ENCODE results near the gene GABBR2.
A peak's percentile ranks its signal among the peaks of the same experiment; 100 is the strongest.

GABBR2 gene

DNA sequence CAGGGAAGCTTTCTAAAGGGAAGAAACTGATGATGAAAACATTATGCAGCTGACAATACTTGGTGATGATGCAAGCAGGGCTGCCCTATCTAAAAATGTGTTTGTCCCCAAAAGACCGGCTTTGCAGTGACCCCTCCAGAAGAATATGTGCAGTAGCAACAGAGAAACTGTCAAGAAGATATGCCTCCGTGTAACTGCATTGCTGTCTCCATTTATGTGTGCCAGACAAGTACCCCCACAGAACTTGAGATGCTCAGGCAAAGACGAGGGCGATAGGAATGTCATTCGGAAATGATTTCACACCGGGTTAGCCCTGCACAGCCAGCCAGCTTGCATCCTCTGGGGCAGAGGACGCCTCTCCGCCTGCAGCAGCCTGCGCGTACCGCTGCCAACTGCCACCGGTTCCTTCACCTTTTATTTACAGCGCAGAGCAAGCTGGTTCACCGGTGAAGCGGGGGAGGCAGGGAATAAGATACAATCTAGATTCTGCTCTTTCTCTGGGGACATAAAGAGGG is 2.0 kb downstream of the GABBR2 start:
- DNase-seq = no peak
- no peak overlapping the region for H2BK5ac ChIP-seq (ENCODE audit: low read depth, low read length, poor library complexity)

DNA sequence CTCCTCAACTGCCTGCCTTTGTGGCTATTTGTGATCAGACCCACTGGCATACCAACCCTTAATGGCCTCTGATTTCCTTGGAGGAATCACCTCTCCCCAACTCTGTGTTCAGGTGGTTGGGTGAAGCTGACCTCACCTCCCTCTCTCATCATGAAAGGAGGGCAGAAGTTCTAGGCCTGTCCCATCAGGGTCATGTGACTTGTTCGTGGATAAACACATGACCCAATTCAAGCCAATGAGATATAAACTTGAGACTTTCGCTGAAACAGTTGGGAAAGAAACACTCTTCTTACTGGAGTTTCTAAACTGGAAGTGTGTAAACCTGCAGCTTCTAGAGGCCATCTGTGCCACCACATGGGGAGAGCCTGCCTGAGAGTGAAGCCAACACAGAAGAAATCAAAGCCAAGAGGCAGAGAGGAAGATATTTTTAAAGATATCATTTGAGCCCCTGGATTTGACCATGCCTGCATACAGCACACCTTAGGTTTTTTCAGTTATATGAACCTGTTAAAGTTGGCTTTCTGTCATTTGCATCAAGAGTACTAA is 5.8 kb downstream of the GABBR2 start:
- no peak overlapping the region for H2BK5ac ChIP-seq (ENCODE audit: low read depth, low read length, poor library complexity)
- H3K23ac ChIP-seq (ENCODE audit: low read length) = no peak overlapping the region
- H3K27ac ChIP-seq (ENCODE audit: low read depth, low read length) = no peak overlapping the region
- H3K9ac ChIP-seq (ENCODE audit: low read length) = no peak overlapping the region
- H3K79me2 ChIP-seq (ENCODE audit: control insufficient read depth, insufficient read depth, low read length, poor library complexity) = no peaks in the 10 kb centered on the region
- no peak overlapping the region for H3K4me2 ChIP-seq (ENCODE audit: low read length)
- no peak overlapping the region for H4K91ac ChIP-seq (ENCODE audit: low read depth, low read length)
- DNase-seq = no peak
- no peaks in the 10 kb centered on the region for H3K36me3 ChIP-seq (ENCODE audit: control insufficient read depth in 1 of 2, insufficient read depth in 2 of 2, low read length in 2 of 2)
- H4K12ac ChIP-seq (ENCODE audit: low read depth, low read length) = no peak overlapping the region
- H3K9me3 ChIP-seq (ENCODE audit: insufficient read depth, low read depth, low read length) = peaks cover 6% of the 10 kb centered on the region
- no peak overlapping the region for H3K14ac ChIP-seq (ENCODE audit: low read length)
- no CpG with 5 or more reads among the region's 2 CpGs for WGBS (ENCODE audit: extremely low coverage, insufficient coverage, insufficient read length)
- H3K79me1 ChIP-seq (ENCODE audit: low read length) = no peaks in the 10 kb centered on the region
- no peak overlapping the region for H2AFZ ChIP-seq (ENCODE audit: insufficient read depth, low read length, poor library complexity)
- no peak overlapping the region for H2BK120ac ChIP-seq (ENCODE audit: insufficient read depth, low read length, poor library complexity)
- H2AK5ac ChIP-seq (ENCODE audit: low read length) = no peak overlapping the region
- H4K8ac ChIP-seq (ENCODE audit: low read depth, low read length) = no peak overlapping the region
- no peak overlapping the region for H3K4me3 ChIP-seq (ENCODE audit: low read depth, low read length)
- no peak overlapping the region for H3K4ac ChIP-seq (ENCODE audit: low read depth, low read length)
- peaks cover 6 to 7% of the 10 kb centered on the region in 2 experiments for H3K4me1 ChIP-seq (ENCODE audit: control insufficient read depth in 1 of 2, insufficient read depth in 2 of 2, low read length in 2 of 2)
- no peak overlapping the region for H2BK12ac ChIP-seq (ENCODE audit: low read length)
- H3K27me3 ChIP-seq (ENCODE audit: insufficient read depth, low read length) = peaks cover 11% of the 10 kb centered on the region
- H3K18ac ChIP-seq (ENCODE audit: low read length) = no peak overlapping the region

More for the DNA sequence above, 2.0 kb downstream of the GABBR2 start:
- WGBS (ENCODE audit: extremely low coverage, insufficient coverage, insufficient read length) = no CpG with 5 or more reads among the region's 15 CpGs
- Histone ChIP-seq H3K4me1 (ENCODE audit: control insufficient read depth in 1 of 2, insufficient read depth in 2 of 2, low read length in 2 of 2) (peaks cover 11 to 13% of the 10 kb centered on the region in 2 experiments), H4K91ac (ENCODE audit: low read depth, low read length) (no peak overlapping the region), H3K18ac (ENCODE audit: low read length) (no peak overlapping the region), H2BK12ac (ENCODE audit: low read length) (no peak overlapping the region), H2AK5ac (ENCODE audit: low read length) (no peak overlapping the region), H4K8ac (ENCODE audit: low read depth, low read length) (no peak overlapping the region), H3K14ac (ENCODE audit: low read length) (no peak overlapping the region), H3K36me3 (ENCODE audit: control insufficient read depth in 1 of 2, insufficient read depth in 2 of 2, low read length in 2 of 2) (no peaks in the 10 kb centered on the region), H3K4ac (ENCODE audit: low read depth, low read length) (no peak overlapping the region), H3K9me3 (ENCODE audit: insufficient read depth, low read depth, low read length) (peaks cover 11% of the 10 kb centered on the region), H3K23ac (ENCODE audit: low read length) (no peak overlapping the region), H2BK120ac (ENCODE audit: insufficient read depth, low read length, poor library complexity) (no peak overlapping the region), H3K9ac (ENCODE audit: low read length) (no peak overlapping the region), H3K27ac (ENCODE audit: low read depth, low read length) (no peak overlapping the region), H2AFZ (ENCODE audit: insufficient read depth, low read length, poor library complexity) (no peak overlapping the region), H3K27me3 (ENCODE audit: insufficient read depth, low read length) (peaks cover 35% of the 10 kb centered on the region), H3K79me2 (ENCODE audit: control insufficient read depth, insufficient read depth, low read length, poor library complexity) (no peaks in the 10 kb centered on the region), H3K4me3 (ENCODE audit: low read depth, low read length) (no peak overlapping the region), H3K4me2 (ENCODE audit: low read length) (peak overlapping the region; percentile 45), H3K79me1 (ENCODE audit: low read length) (no peaks in the 10 kb centered on the region), H4K12ac (ENCODE audit: low read depth, low read length) (no peak overlapping the region)

DNA sequence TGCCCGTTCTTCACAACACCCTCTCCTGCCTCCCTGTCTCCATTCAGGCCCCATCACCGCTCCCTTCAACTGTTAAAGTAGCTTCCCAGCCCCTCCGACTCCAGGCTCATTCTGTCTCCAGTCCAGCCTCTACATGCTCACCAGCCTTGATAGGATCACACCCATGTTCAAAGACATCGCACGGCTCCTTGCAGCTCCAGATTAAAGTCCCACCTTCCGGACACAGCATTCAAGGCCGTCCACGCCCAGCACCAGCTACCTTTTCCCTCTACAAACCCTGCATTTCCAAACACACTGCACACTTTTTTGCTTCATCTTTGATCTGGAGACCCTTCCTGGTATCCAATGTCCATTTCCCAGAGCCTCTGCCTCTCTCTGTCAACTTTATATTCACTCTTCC is 6.4 kb downstream of the GABBR2 start:
- DNase-seq = no peak
- H3K27me3 ChIP-seq (ENCODE audit: insufficient read depth, low read length) = peaks cover 5% of the 10 kb centered on the region
- WGBS (ENCODE audit: extremely low coverage, insufficient coverage, insufficient read length) = no CpG with 5 or more reads among the region's 8 CpGs

DNA sequence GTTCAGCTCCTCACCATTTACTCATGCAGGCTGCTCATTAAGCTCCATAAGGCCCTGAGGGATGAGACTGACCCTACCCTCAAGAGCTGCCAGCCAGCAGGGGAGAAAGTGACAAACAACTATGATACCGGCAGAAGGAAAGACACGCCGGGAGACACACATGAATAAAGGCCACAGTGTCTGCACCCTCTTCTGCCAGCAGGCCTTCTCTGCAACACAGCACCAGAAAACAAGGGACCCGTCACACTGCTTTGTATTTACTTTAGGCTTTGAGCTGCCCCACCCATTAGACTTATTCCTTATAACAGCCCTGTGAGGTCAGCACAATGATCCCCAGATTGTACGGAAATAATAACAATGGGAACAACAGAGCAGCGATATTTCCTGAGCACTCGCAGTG is 7.2 kb downstream of the GABBR2 start:
- H2AFZ ChIP-seq (ENCODE audit: insufficient read depth, low read length, poor library complexity) = no peak overlapping the region
- H3K18ac ChIP-seq (ENCODE audit: low read length) = no peak overlapping the region
- no peak overlapping the region for H3K27ac ChIP-seq (ENCODE audit: low read depth, low read length)
- no peaks in the 10 kb centered on the region for H3K79me1 ChIP-seq (ENCODE audit: low read length)
- H3K9ac ChIP-seq (ENCODE audit: low read length) = no peak overlapping the region
- no peak overlapping the region for H4K91ac ChIP-seq (ENCODE audit: low read depth, low read length)
- no CpG with 5 or more reads among the region's 7 CpGs for WGBS (ENCODE audit: extremely low coverage, insufficient coverage, insufficient read length)
- peaks cover 3% of the 10 kb centered on the region for H3K9me3 ChIP-seq (ENCODE audit: insufficient read depth, low read depth, low read length)
- H4K8ac ChIP-seq (ENCODE audit: low read depth, low read length) = no peak overlapping the region
- no peak overlapping the region for H3K4ac ChIP-seq (ENCODE audit: low read depth, low read length)
- no peak overlapping the region for H2BK5ac ChIP-seq (ENCODE audit: low read depth, low read length, poor library complexity)
- H2AK5ac ChIP-seq (ENCODE audit: low read length) = no peak overlapping the region
- no peaks in the 10 kb centered on the region for H3K4me1 ChIP-seq (ENCODE audit: control insufficient read depth in 1 of 2, insufficient read depth in 2 of 2, low read length in 2 of 2)
- no peak overlapping the region for H3K14ac ChIP-seq (ENCODE audit: low read length)
- no peak overlapping the region for H3K23ac ChIP-seq (ENCODE audit: low read length)
- DNase-seq = no peak
- H3K4me2 ChIP-seq (ENCODE audit: low read length) = no peak overlapping the region
- no peaks in the 10 kb centered on the region for H3K36me3 ChIP-seq (ENCODE audit: control insufficient read depth in 1 of 2, insufficient read depth in 2 of 2, low read length in 2 of 2)
- H2BK120ac ChIP-seq (ENCODE audit: insufficient read depth, low read length, poor library complexity) = no peak overlapping the region
- no peak overlapping the region for H2BK12ac ChIP-seq (ENCODE audit: low read length)
- peaks cover 2% of the 10 kb centered on the region for H3K27me3 ChIP-seq (ENCODE audit: insufficient read depth, low read length)
- H3K4me3 ChIP-seq (ENCODE audit: low read depth, low read length) = no peak overlapping the region
- H4K12ac ChIP-seq (ENCODE audit: low read depth, low read length) = no peak overlapping the region
- H3K79me2 ChIP-seq (ENCODE audit: control insufficient read depth, insufficient read depth, low read length, poor library complexity) = no peaks in the 10 kb centered on the region

More for the DNA sequence above, 6.4 kb downstream of the GABBR2 start:
- Histone ChIP-seq H4K8ac (ENCODE audit: low read depth, low read length) (no peak overlapping the region), H3K14ac (ENCODE audit: low read length) (no peak overlapping the region), H3K9ac (ENCODE audit: low read length) (no peak overlapping the region), H3K4me2 (ENCODE audit: low read length) (no peak overlapping the region), H3K79me2 (ENCODE audit: control insufficient read depth, insufficient read depth, low read length, poor library complexity) (no peaks in the 10 kb centered on the region), H3K27ac (ENCODE audit: low read depth, low read length) (no peak overlapping the region), H2AFZ (ENCODE audit: insufficient read depth, low read length, poor library complexity) (no peak overlapping the region), H2BK5ac (ENCODE audit: low read depth, low read length, poor library complexity) (no peak overlapping the region), H3K79me1 (ENCODE audit: low read length) (no peaks in the 10 kb centered on the region), H3K23ac (ENCODE audit: low read length) (no peak overlapping the region), H3K36me3 (ENCODE audit: control insufficient read depth in 1 of 2, insufficient read depth in 2 of 2, low read length in 2 of 2) (no peaks in the 10 kb centered on the region), H3K4me3 (ENCODE audit: low read depth, low read length) (no peak overlapping the region), H3K4ac (ENCODE audit: low read depth, low read length) (no peak overlapping the region), H2BK12ac (ENCODE audit: low read length) (no peak overlapping the region), H2BK120ac (ENCODE audit: insufficient read depth, low read length, poor library complexity) (no peak overlapping the region), H3K9me3 (ENCODE audit: insufficient read depth, low read depth, low read length) (peaks cover 3% of the 10 kb centered on the region), H3K4me1 (ENCODE audit: control insufficient read depth in 1 of 2, insufficient read depth in 2 of 2, low read length in 2 of 2) (peaks cover under 1 to 4% of the 10 kb centered on the region in 2 experiments), H2AK5ac (ENCODE audit: low read length) (no peak overlapping the region), H3K18ac (ENCODE audit: low read length) (no peak overlapping the region), H4K12ac (ENCODE audit: low read depth, low read length) (no peak overlapping the region), H4K91ac (ENCODE audit: low read depth, low read length) (no peak overlapping the region)

Measured in trophoblast cell (in vitro differentiated cells and primary cell).